Middle frontal gyrus (tissue), 1 donor: ENCODE results near the gene PGM2.
A peak's percentile ranks its signal among the peaks of the same experiment; 100 is the strongest.
"Not testable (repeated sequence)": the region's sequence is repeated elsewhere in the genome, so short reads cannot be mapped to it uniquely, and the experiment has no call there.

Experiments
- DNase-seq: peaks from one replicate; pipeline ENCODE4 v3.0.0-alpha.2; 2015; ENCODE audit warnings: low spot score; ENCODE audit errors: extremely low spot score

The PGM2 gene

DNA sequence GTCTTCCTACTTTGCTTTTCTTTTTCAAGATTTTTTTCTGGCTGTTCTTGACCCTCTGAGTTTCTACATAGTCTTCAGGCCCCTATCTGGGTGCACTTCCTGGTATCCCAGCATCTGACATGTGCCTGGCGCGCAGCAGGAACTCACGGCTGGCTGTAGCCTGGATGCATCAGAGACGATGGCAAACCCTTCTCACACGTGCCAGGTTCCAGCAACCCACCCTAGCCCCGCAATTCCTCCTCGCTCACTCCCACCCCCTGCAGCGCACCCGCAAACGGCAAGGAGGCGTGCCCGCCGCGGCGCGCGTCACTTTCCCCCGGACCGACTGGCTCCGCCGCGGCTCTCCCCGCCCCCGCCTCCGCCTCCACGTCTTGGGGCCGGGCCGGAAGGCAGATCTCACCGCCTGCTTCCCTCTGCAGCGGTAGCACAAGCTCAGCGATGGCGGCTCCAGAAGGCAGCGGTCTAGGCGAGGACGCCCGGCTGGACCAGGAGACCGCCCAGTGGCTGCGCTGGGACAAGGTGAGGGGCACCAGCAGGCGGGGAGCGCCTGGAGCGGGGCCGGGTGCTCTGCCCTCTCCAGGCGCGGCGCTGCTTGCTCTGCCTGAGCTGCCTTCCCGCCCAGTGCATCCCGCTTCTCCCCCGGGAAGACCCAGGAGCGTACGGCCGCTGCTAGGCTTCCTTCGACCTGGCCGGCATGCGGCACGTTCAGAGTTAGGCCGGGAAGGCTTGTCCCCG is at the start of gene PGM2:
PGM2 (plus strand) TSS at position 392 of the 735 bp plus-strand sequence; CDS start at position 439, 47 bp downstream.
- peak; percentile 62 for DNase-seq

DNA sequence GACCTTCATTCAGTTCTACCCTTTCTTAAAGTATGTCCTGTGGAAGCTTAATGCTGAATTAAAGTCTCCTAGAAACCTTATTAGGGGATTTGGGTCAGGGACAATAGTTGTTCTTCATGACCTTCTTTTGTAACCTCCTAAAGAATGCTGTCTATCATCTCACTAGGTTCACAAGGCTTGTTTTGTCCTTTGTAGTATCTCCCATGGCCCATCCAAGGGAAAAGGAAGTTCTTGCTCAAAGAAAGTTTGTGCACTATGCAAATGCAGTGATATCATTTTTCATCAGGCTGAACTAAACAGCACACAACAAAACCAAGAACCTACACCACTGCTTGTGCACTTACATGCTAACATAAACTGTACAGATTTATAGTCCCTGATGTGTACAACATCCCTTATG is 46.6 kb upstream of the PGM2 start:
- no peak for DNase-seq

DNA sequence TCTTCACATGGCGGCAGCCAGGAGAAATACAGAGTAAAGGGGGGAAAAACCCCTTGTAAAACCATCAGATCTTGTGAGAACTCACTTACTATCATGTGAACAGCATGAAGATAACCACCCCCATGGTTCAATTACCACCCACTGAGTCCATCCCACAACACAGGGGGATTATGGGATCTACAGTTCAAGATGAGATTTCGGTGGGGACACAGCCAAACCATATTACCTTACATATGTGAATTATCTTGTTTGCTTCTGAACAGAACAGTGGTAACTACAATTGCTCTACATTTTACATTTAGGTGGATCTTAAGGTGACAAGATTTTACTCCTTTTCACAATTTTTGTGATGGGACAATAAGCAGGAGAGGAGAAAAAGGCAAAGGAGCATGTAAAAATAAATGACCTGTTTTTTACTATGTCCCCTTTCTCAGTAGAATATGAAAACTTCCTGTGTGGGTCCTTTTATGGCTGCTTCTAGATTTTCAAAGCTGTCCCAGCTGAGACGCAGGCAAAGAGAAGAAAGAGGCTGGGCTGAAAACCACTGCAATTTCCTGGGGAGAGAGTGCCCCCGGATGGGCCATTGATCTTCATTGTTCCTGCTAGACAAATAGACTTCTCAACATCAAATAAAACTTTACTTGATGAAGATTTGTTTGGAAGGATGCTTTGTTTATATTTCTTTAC is 45.9 kb upstream of the PGM2 start:
- no peak for DNase-seq

DNA sequence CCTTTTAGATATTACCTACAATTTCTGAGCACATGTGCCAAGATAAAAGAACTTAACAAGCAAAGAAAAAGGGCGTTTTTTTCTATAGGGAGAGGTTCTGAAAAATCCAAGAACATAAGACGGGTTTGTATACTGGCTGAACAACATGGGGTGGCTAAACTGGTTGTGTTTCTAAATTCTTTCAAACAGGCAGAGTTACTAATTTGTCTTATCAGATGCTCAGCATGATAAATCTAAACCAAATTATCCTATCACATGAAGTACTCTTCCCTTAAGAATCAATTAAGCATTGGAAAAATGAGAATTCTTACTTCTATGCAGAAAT is 45.4 kb upstream of the PGM2 start:
- DNase-seq, result no peak

DNA sequence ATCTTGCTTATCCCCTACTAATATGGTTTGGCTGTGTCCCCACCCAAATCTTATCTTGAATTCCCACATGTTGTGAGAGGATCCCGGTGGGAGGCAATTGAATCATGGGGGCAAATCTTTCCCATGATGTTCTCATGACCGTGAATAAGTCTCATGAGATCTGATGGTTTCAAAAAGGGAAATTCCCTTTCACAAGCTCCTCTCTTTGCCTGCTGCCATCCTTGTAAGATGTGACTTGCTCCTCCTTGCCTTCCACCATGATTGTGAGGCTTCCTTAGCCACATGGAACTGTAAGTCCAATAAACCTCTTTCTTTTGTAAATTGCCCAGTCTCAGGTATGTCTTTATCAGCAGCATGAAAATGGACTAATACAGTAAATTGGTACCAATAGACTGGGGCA is 40.2 kb upstream of the PGM2 start:
- not testable (repeated sequence) for DNase-seq

DNA sequence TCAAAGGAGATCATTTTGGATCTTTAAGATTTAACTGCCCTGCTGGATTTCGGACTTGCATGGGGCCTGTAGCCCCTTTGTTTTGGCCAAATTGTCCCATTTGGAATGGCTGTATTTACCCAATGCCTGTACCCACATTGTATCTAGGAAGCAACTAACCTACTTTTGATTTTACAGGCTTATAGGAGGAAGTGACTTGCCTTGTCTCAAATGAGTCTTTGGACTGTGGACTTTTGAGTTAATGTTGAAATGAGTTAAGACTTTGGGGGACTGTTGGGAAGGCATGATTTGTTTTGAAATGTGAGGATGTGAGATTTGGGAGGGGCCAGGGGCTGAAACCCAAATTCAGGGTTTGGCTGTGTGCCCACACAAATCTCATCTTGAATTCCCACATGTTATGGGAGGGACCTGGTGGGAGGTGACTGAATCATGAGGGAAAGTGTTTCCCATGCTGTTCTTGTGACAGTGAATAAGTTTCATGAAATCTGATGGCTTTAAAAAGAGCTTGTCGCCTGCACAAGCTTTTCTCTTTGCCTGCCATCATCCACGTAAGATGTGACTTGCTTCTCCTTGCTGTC is 38.5 kb upstream of the PGM2 start:
- DNase-seq, result not testable (repeated sequence)

DNA sequence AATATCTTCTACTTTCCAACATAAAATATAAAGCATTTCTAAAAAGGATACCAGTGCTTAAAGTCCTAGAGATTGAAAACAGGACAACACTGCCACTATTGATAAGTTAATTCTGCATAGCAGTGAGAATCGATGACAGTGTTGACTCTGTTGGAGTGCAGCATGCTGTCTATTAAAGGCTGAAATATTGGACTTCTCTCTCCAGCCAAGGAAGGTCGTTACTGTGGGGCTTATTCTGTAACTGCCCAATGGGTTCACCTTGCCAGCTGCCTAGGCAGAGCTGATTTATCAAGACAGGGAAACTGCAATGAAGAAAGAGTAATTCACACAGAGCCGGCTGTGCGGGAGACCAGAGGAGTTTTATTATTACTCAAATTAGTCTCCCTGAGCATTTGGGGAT is 37.7 kb upstream of the PGM2 start:
- DNase-seq, result no peak

DNA sequence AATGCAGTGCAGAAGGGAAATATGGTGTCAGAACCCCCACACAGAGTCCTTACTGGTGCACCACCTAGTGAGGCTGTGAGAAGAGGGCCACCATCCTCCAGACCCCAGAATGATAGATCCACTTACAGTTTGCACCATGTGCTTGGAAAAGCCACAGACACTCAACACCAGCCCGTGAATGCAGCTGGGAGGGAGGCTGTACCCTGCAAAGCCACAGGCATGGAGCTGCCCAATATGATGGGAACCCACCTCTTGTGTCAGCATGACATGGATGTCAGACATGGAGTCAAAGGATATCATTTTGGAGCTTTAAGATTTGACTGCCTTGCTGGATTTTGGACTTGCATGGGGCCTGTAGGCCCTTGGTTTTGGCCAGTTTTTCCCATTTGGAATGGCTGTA is 34.2 kb upstream of the PGM2 start:
- DNase-seq, result no peak

DNA sequence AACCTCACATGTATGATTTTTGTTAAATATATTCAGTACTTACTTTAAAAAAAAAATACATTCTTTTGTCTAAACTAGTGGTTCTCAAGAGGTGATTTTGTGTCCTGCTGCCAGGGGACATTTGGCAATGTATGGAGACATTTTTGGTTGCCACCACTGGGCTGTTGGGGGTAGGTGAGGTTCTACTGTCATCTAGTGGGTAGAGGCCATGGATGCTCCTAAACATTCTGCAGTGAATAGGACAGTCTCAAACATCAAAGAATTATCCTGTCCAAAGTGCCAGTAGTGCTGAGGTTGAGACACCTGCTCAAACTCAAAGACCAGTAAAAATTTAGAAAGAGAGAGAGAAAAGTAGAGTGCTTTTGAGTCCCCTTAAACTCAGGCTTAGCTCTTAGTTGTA is 32.9 kb upstream of the PGM2 start:
- no peak for DNase-seq

DNA sequence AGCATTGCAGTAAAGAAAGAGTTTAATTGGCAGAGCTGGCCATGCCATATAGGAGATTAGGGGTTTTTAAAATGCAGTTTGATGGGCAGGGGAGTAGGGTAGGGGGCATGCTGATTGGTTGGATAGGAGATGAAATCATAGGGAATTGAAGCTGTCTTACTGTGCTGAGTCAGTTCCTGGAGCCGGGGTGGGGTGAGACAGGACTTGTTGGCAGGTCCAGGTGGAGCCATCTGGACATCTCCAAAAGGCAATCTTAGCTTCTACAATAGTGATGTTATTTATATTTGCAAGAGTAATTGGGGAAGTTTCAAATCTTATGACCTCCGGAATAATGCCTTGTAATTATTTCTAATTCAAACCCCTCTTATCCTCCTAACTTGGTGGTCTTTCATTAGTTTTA is 32.4 kb upstream of the PGM2 start:
- DNase-seq, result no peak

DNA sequence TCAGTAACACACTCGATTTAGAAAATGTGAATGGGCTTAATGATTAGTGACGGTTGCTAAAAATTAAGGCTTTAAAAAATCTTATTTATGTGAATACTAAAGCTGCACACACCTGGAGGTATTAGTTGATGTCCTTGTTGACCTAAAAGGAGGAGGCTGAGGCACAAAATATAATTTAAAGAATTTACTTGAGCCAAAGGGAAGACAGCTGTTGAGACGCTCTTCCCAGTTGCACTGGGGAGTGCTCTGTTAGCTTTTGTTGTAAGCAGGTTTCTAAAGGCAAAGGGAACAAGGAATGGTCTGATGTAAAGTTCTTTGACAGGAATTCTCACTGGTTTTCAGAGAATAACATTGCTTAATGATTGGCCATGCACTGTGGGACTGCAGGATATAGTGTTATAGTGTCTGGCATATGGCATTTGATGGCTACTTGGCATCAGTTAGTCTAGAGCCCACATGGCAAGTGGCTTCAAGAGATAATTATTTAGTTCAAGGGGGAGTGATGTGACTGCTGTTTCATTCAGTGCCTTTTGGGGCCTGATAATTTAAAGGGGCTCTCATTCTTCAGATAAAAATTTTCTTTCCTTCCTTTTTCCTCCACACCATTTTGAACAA is 30.8 kb upstream of the PGM2 start:
- no peak for DNase-seq

DNA sequence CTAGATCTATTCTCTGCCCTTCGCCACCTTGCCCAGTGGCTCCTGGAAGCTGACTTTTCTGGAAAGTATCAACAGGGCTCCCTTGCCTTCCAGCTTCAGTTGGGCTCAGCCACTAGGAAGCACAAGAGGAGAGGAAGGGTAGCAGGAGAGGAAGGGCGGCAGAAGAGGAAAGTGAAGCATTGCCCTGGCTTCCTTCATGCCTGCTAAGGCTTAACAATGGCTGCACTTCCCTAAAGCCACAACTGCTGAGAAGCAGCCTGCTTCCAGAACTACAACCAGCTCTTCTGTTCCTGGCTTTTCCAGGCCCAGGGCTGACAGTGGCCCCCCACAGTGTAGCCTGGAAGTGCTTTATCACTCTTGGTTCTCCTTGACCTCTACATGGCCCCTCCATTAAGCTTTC is 29.1 kb upstream of the PGM2 start:
- DNase-seq, result no peak

DNA sequence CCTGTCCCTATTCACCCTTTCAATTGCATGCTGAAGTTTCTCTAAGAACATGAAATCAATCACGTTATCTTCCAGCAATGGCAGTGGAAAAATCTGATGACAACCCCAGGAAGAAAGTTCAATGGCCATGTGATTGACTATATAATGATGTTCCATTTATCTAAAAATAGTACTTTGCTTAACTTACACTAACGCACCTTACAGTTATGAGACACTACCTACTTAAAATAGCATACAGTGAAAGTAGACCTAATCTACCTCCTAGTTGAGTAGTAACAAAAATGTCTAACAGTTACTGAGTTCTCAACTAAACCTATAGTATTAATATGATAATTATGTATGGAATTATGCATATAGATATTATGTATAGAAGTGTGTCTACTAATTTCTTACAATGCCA is 28.6 kb upstream of the PGM2 start:
- no peak for DNase-seq

DNA sequence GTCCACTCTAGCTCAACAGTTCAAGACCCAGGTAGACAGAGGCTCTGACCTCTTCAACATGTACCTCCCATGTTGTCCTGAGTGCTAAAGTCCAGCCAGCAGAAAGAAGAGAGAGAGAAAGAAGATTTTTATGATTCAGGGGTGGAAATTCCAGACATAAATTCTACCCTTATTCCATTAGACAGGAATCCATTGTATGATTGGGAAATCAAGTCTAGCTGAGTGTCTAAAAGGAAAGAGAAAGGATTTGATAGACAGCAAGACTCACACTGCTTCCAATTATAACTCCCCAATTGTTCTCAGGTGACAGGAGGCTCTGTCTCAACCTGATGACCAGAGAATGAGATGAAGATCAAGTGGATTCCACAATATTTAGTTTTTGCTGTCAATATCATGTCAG is 27.9 kb upstream of the PGM2 start:
- no peak for DNase-seq

DNA sequence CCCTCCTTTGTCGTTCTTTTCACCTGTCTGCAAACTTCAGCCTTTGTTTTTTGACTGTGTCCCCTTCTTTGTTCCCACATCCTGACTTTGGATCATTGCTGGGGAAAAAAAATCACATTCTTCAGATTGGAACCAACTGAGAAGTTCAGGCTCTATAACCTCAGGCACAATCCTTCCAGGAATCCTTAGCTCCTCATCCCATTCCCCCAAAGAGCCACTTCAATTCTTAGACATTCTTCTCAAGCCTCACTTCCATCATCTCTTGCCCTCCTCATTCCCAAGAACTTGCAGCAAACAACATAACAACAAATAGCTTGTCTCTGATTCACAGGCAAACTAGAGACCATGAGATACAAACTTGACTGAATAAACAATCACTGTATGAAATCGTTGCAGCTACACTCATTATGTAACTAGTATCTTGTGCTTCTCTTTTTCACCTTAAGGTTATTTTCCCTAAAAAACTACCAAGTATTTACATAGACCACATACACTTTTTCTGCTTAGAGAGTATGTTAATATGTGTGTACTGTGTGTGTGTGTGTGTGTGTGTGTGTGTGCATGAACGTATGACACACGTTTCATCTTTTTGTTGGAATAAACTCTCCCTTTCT is 26.4 kb upstream of the PGM2 start:
- no peak for DNase-seq

DNA sequence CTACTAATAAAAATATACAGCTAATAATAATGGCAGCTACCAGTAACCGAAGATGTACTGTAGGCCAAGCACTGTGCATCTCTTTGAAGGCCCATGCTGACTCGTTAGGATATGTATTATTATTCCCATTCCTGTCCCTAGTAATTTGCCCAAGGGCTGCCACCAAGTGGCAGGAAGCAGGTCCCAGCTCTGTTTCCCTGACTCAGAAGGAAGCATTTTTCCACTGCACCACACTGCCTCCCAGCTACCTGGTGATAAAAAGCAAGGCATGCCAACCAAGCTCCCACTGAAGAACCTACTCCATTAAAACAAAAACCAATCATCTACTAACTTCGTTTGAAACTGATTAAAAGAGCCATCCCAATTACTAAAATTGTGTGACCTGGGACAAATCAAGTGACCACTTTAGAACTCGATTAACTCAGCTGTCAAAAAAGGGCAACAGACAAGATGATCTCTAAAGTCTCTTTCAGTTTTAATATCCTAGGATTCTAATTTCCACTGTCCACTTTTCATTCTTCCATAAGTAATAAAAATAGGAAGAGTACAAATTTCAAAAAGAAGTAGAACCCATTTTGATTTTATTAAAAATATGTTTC is 24.3 kb upstream of the PGM2 start:
- DNase-seq, result no peak

DNA sequence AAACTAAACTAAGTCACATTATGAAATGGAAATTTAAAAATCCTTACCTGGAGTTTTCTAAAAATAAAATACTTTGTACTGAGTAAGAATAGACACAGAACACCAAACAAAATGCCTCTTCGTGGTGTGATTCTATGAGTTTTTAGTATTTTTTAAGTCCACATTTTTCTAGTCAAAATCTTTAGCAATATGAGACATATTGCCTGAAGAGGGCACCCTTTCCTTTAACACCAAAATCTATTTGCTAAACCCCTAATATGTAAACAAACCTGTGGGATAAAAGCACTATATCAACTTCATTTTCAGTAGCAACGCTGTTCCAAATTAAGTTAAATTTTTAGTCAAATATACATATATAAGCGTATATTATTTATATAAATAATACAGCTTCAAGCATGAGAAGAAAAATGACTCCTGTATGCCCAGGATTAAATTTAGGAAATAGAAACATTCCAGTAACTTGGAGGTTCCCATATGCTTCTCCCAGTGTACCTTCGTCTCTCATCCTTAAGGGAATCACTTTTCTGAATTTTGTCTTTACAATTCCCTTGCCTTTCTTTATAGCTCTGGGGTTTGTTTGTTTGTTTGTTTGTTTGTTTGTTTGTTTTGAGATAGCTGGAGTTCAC is 23.0 kb upstream of the PGM2 start:
- no peak for DNase-seq

DNA sequence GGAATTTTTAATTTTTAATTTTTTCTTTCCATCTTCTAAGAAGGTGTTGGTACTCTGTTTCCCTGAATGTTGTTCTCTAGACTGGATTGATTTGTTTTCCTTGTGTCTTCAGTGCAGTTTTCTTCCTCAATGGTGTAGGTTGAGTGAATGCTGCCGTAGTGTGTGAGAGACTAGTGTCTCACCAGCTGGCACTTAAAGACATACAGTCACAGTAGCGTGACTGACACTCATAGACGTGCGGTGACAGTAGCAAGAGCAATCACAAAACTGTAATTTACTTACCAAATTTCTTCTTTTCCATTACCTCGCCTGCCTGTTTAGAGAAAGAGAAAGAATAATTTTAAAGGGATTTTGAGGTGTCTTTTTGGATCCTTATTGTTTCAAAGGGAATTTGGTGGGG is 21.4 kb upstream of the PGM2 start:
- DNase-seq, result no peak

DNA sequence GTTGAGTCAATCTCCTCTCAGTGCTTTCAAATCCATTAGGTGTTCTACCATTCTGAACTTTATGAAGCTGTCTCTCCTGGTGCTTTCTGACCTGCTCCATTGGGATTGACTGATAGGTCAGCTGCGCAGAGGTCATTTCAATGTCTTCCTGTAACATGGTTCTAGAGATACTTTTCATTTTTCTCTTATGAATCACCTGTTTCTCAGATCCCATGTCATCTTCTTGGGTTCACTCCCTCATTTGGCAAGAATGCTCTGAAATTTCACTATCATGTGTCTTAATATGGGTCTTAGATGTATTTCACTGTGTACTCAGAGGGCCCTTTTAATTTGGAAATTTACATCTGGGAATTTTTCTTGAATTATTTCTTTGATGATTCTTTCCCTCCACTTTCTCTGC is 13.8 kb upstream of the PGM2 start:
- no peak for DNase-seq

DNA sequence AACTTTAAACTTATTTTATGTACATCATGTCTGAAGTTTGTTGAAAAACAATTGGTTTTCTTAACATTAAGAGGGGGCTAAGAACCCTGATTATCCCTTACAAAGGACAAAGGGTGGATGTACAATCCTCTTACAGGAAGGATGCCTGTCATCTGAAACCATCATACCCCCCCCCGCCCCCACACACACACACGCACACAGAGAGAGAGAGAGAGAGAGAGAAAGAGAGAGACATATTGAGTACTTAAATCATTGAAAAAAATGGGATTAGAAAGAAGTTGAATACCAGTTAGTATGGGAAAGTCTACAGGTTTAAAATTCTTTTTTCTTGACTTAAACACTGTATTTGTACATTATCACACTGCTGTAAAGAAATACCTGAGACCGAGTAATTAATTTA is 10.9 kb upstream of the PGM2 start:
- no peak for DNase-seq

DNA sequence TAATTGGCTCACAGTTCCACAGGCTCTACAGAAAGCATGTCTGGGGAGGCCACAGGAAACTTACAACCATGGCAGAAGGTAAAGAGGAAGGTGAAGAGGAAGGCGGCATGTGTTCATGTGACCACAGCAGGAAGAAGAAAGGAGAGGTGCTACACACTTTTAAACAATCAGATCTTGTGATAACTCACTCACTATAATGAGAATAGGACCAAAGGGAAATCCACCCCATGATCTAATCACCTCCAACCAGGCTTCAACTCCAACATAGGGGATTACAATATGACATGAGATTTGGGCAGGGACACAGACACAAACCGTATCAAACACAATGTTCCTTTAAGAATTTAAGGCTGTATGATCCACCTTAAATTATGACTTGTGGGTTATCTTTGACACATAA is 10.5 kb upstream of the PGM2 start:
- DNase-seq, result no peak
